NT2/D1 (cell line): ENCODE data around the gene RNF126.

Experiments used
- YY1 ChIP-seq: IDR thresholded peaks from 2 replicates; pipeline ENCODE4 v1.6.1; 2011; ENCODE audit not compliant: insufficient read length, insufficient read depth
- ZNF274 ChIP-seq: IDR thresholded peaks from 2 replicates; pipeline ENCODE4 v1.6.1; 2011; ENCODE audit warnings: mild to moderate bottlenecking, low read depth, low read length

DNA sequence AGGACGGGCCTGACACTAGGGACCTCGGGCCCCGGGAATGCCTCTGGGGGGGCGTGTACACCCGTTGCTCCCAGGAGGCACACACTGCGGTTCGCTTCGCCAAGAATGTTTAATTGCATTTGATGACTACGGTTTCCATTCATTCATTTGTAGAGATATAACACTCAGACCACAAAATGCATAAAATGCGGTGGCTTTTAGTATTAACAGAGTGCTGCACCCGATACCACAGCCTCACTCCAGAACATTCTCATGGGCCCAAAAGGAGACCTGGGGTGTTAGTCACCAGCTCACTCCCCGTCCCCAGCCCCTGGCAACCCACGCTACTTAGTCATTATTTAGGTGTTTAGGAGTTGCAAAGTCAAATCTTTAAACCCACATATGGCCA lies 51.5 kb downstream of the RNF126 start:
- TF ChIP-seq YY1: no peak
- TF ChIP-seq ZNF274: no peak
